Inflammatory macrophage treated with lipopolysaccharide for 4 hours (primary cell): ENCODE results near the gene ATP6AP2.
"Not testable (repeated sequence)": the region's sequence is repeated elsewhere in the genome, so short reads cannot be mapped to it uniquely, and the experiment has no call there.

Experiments
- DNase-seq: peaks from one replicate; pipeline ENCODE4 v3.0.0-alpha.2; 2020

Gene ATP6AP2

DNA sequence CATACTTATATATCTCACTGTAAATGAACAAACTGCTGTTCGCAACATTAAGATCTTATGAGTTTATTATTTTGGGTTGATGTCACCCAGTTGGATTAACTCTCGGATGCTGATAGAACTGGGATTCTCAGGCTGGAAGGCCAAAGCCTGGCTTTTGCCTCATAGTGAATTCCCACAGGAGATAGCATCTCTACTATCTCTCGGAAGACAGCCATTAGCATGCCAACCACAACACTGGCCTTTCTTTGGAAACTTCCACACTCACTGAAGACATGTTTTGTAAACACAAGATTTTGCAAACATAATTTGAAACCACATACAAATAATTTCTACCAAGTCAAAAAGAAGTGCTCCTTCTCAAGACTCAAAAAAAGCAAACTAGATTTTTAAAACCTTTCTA is 4.5 kb upstream of the ATP6AP2 start:
- DNase-seq: no peak

DNA sequence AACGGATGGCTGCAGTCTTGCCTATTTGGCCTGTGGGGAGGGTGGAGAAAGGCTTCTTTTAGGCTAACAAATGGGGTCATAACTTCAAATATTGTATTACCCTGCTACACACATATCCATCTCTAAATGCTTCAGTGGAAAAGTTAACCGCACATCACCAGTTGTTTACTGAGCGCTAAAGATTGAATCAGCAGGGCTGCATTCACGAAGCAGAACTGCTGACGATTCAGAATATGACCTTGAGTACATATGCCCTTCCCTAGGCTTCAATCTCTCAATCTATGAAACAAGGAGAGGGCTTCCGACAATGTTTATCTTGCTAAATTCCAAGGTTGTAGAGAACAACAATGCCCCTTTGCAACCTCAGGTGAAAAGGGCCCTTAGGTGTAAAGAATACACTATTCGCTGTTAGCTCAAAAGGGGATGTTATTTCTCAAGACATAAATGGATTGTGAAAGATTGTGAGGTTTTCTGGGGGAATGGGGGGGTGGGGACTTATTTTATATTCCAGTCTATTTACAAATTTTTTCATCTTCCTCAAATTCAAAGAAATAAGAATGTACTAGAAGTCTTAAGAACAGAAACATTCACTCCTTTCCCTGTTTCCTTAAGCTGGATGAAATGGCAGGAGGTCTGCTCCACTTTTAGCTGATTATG is 2.6 kb upstream of the ATP6AP2 start:
- peak; percentile 30 for DNase-seq

GRCh38 chrX:40579141-40579540 is 1.6 kb upstream of the ATP6AP2 start:
- peak; percentile 70 for DNase-seq

DNA sequence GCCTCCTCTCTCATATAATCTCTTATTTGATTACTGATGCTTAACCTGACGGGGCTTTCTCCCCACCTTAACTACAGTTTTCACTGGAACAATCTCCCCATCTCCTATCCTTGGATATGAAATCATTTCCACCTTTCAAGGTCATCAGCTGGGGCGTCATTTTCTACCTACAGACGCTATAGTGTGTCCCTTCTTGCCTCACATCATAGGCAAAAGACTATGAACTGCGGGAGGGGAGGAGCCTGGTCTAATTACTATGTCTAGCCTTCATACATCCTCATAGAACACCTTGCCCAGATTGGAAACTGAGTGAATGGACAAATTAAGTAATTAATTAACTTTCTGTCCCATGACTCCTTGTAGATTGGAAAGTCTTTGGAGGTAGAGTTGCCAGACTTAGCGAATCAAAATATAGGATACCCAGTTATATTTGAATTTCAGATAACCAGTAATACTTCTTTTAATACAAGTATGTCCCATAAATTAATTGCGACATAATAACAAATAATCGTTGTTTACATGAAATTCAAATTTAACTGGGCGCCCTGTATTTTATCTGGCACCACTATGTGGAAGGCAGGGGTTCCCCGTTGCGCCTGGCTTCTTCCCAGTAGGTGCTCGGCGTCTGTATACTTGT is 752 bp upstream of the ATP6AP2 start:
- peak; percentile 1 for DNase-seq

GRCh38 chrX:40581336-40581920 is 658 bp downstream of the ATP6AP2 start:
- DNase-seq: peak; percentile 79

- not testable (repeated sequence) for DNase-seq
Measured at GRCh38 chrX:40582178-40582577, 1.4 kb downstream of the ATP6AP2 start.

DNA sequence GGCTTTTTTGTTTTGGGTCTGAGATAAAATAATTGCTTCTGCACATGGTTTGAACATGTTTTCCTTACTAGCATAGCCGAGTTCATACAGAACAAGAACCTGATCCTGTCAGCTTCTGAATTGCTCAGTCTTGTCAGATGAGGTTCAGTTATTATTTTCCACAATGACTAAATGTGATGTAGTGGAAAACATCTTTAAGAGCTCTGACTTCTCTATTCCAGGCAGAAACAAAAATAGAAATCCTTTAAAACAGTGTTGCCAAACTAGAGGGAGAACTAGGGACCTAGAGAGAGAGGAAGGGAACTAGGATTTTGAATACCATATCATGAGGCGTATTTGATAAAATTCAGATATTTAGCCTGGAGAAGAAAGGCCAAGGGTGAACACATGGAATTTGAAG is 2.0 kb downstream of the ATP6AP2 start:
- peak; percentile 66 for DNase-seq

DNA sequence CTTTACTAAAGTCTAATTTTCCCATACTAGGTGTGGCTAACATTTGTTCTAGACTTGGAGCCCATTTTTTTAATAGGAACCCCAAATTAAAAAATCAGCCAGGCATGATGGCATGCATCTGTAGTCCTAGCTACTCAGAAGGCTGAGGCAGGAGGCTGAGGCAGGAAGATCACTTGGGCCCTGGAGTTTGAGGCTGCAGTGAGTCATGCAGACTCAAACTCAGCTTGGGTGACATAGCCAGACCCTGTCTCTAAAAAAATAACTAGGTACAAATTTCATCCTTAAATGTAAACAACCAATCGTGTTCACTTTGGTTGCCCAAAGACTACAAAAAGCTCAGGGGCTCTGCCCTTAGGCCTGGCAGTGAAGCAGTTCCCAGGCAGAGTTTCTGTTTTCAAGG is 6.9 kb downstream of the ATP6AP2 start:
- not testable (repeated sequence) for DNase-seq

- not testable (repeated sequence) for DNase-seq
Measured at GRCh38 chrX:40589616-40590321, 9.0 kb downstream of the ATP6AP2 start.

- no peak for DNase-seq
Measured at GRCh38 chrX:40603446-40603845, 22.7 kb downstream of the ATP6AP2 start.

DNA sequence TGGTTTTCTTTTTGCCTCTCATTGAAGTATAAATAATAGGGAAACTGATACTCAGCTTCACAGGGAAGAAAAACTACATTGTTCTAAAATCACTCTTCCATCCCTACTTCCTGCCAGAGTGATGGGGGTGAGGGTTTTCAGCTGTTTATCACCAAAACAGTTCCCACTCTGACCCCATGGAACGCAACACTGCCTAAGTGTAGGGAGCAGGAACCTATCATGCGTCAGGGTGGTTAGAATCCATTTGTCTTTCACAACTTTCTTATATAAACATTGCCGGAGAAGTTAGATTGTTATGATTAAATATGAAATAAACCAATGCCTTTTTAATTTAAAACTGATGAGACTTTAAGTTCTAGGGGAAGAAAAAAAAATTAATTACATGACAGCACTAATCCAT is 26.6 kb downstream of the ATP6AP2 start:
- DNase-seq: no peak

DNA sequence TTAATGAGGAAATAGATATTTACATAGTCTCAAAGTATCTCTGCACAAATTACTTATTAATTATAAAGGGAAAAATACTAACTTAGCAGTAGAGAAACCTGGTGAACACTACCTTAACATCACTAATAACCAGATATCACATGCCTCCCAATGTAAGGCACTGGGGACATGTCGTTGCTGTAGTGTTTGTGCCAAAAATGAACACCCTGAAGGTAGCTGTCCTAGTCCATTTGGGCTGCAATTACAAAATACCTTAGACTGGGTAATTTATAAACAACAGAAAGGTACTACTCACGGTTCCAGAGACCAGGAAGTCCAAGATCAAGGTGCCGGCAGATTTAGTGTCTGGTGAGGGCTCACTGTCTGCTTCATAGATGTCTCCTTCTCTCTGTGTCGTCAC is 31.7 kb downstream of the ATP6AP2 start:
- DNase-seq: no peak

- DNase-seq: no peak
Measured at GRCh38 chrX:40615976-40616375, 35.2 kb downstream of the ATP6AP2 start.

GRCh38 chrX:40617566-40617965 is 36.8 kb downstream of the ATP6AP2 start:
- no peak for DNase-seq

- DNase-seq: no peak
Measured at GRCh38 chrX:40622479-40623138, 41.8 kb downstream of the ATP6AP2 start.

DNA sequence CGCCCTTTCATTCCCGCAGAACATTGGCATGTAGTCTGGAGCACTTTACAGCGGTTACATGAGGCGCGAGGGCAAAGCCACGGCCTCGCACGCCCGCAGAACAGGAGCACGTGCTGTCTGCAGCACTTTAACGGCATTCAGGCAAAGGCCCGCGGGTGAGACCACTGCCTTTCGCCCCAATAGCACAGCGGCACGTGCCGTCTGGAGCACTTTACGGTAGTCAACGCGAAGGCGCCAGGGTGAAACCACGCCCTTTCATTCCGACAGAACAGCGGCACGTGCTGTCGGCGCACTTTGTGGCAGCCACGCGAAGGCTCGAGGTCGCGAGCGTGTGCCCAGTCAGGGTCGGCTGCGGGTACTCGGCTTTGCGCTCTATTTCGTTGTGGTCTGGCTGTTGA is 42.4 kb downstream of the ATP6AP2 start, which contains the start of gene MPC1L:
Gene MPC1L (plus strand): TSS at position 290 of the 398 bp plus-strand sequence. CDS start 138 bp downstream, outside the sequence.
- DNase-seq: no peak

DNA sequence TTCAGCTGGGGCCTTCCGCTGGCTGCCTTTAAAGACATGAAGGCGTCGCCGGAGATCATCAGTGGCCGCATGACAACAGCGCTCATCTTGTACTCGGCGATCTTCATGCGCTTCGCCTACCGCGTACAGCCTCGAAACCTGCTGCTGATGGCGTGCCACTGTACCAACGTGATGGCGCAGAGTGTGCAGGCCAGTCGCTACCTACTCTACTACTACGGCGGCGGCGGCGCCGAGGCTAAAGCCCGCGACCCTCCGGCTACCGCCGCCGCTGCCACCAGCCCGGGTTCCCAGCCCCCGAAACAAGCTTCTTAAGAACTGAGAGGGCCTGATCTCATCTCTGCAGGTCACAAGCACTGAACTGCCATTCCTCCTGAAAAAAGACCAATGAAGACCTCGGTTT is 42.9 kb downstream of the ATP6AP2 start:
- no peak for DNase-seq

GRCh38 chrX:40625294-40625693 is 44.5 kb downstream of the ATP6AP2 start:
- no peak for DNase-seq

DNA sequence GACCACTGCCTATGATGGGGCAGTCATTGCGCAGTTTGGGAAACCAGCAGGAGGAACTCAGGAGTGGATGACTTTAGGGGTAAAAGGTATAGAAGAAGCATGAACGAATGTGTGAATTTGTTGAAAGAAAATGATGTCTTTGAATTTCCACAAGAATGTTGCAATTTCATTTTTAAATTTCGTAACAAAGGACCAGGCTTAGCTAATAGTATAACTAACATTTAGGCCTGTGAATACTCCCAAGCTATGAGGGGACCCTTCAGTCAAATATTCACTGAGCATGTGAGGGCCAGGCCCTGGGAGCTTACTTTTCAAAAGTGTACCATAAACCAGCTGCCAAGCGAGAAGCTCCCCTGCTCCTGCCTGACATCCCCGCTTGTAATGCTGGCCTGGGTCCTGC is 47.7 kb downstream of the ATP6AP2 start:
- DNase-seq: peak; percentile 30

DNA sequence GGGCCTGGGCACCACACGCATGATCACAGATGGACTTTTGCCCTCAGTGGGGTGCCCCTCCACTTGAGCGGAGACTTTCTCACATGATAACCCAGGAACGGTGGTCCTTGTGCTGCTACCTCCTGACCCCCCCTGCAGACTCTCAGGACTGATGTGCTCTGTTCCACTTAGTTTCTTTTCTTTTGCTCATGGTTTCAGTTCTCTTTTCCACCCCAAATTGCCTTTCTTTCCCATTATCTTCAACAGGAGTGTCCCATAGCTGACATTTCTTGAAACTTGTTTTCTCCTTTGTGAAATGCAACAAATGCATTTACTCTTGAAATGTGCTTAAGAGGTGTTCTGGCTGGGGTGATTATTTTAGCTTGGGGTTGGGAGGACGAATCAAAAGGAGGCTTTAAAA is 51.4 kb downstream of the ATP6AP2 start:
- no peak for DNase-seq

DNA sequence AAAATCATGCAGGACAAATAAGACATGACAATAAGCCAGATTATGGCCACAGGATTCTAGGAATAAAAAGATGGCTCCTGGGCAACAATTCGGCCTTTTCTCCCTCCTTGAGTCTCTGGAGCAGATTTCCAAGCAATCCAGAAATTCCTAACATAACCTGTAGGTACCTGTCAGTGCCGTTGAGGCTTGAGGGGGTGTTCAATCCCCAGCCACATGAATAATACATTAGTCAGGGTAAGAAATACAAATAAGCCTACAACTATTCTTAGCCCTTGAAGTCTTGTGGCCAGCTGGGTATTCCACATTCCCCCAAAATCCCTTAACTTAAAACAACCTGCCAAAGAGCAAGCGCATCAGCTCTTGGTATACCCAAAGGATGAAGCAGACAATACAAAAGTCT is 56.9 kb downstream of the ATP6AP2 start:
- DNase-seq: no peak

DNA sequence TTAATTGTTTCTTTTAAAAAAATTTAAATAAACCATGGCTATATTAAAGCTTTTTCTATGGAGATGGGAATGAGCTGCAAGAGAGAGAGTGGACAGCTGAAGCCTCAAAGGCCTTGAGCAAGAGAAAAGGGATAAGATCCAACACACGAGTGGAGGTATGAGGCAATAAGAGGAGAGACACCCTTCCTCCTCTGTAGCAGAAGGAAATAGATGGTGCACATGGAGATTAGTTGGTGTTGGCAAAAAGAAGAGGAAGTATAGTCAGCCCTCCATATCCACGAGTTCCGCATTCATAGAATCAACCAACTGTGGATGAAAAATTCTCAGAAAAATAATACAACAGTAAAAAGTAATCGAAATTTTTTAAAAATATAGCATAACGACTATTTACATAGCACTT is 63.4 kb downstream of the ATP6AP2 start:
- peak; percentile 87 for DNase-seq

DNA sequence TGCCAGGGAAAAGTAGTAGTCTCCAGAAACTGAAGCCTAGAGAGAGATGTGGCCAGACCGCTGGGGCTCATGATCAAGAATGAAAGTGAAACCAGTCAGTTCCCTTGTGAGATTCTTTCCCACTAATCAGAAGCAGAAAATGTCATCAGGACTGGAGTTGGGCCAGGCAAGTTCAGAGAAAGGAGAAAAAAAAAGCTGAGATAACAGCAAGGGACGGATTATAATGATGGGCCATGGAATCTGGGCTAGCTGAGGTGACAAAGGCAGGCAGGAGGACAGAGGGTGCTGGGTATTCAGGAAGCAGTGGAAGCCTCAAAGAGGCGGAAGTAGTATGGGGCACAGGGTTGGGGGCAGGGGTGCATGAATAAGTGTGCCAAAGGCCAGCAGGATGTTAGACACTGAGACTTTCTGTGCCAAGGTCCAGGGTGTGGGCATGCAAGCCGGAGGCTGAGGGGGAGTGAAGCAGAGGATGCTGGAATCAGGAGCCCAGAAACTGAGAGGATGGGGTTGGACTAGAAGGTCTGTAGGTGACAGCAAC is 64.1 kb downstream of the ATP6AP2 start:
- peak; percentile 85 for DNase-seq
